Measurements from ENCODE around the gene LRP4.

The LRP4 gene

DNA sequence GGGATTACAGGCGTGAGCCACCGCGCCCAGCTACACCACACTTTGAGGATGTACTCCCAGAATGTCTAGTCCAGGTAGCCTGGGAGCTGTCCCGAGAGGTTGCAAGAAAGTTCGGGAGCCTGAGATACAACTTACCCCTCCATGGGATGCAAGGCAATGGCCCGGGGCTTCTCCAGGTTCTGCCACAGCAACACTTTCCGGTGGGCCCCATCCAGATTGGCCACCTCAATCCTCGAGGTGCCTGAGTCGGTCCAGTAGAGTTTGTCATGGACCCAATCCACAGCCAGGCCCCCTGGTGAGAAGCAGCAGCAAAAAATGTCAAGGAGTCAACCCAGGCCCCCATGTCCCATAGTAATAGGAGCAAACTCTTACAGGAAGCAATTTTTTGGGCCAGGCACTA lies 25.5 kb downstream of the LRP4 start:
- no peak for DNase-seq

DNA sequence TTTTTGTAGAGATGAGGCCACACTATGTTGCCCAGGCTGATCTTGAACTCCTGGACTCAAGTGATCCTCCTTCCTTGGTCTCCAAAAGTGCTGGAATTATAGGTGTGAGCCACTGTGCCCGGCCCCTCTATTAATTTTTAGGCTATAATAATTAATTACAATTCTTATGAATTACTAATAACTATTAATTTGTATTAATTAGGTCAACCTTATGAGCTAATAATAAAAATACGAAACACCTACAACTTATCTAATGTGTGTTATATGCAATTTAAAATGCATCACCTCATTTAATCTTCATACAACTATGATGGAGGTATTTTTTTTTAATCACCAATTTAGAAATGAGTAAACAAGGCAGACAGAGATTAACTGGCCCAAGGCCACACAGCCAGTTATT lies 26.2 kb downstream of the LRP4 start:
- no peak for DNase-seq

- no peak for DNase-seq
Measured at GRCh38 chr11:46890665-46891064, 27.7 kb downstream of the LRP4 start.

DNA sequence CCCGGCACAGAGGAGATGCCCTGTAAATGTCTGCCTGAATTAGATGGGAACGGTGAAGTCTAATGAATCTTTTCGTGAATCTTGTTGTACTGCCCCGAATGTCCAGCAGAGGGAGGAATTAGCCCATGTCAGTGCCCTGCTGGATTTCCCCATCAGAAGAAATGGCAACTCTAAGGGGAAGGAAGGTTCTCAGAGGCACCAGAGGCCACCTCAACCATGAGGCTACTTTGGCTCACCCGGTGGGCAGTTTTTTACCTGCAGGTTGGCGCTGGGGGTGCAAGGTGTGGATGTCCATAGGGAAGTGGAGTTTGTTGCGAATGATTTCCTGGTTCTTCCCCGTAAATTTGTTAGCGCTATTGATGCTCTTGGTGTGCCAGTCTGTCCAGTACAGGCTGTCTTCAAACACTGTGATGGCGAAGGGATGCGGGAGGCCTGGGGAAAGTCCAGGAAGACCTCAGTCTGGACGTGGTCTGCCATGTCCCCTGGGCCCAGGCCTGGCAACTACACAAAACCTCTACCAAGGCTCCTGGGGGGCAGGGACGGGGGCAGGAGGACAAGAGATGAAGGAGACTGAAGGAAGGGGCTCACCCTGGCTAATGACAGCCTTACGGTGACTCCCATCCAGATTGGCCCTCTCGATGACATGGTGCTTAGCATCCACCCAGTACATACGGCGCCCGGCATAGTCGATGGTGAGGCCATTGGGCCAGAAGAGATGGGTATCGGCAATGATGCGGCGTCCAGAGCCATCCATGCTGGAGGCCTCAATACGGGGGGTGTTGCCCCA lies 28.5 kb downstream of the LRP4 start:
- DNase-seq, result peak; percentile 69

- DNase-seq, result no peak
Measured at GRCh38 chr11:46889251-46889650, 29.1 kb downstream of the LRP4 start.

GRCh38 chr11:46888636-46889035 lies 29.7 kb downstream of the LRP4 start:
- no peak for DNase-seq

DNA sequence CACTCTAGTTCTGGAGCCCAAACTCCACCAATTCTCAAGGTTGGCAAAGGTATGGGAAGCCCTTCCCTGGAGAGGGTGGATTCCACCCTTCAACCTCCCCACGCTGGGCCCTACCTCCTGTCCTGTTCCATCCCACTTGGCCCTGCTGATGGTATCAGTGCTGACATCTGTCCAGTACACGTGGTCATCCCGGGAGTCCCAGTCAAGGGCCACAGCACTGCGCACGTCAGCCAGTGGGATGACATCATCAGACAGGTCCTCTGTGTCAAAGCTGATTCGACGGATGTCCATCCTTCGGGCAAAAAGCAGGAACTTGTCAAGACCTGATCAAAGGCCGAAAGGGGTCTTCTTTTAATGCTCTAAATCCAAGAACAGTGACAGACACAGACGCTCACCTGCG lies 32.1 kb downstream of the LRP4 start:
- DNase-seq, result no peak

DNA sequence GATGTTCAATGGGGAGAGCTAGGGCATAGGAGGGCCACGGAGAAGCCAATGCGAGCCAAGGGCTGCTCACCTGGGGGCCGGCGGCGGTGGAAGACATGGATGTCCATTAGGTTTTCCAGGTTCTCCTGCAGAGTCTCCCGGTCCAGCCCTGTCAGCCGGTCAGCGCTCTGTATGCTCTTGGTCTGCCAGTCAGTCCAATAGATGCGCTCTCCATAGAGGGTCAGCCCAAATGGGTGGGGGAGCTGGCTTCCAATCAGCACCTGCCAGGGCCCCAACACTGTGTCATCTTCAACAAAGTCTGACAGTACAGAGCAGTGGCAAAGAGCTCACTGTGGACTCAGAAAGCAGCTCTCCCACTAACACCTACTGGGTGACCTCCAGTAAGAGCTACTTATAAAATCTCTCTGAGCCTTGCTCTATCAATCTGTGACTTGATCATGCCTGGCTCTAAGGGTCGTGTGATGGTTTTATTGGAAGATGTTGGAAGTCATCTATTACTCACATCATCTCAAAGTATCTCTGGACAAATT lies 39.2 kb downstream of the LRP4 start:
- no peak for DNase-seq

GRCh38 chr11:46877580-46877979 lies 40.8 kb downstream of the LRP4 start:
- DNase-seq, result no peak

- DNase-seq, result no peak
Measured at GRCh38 chr11:46876471-46876870, 41.9 kb downstream of the LRP4 start.

- DNase-seq, result no peak
Measured at GRCh38 chr11:46874586-46874985, 43.8 kb downstream of the LRP4 start.

DNA sequence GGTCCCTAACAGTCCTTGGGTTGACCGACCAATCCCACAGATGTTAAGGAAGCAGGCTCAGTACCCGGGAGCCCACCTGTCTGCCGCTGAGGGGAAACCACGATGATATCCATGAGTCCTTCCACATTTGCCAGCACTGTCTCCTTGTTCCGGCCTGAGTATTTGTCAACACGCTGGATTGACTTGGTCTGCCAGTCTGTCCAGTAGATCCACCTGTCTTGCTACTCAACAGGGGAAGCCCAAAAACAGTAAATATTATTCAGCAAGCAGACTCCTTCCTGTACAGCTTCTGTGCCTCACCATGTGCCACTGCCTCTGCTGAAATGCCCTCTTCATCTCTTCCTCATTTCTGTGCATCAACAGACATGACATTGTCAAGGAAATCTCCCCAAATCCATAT lies 49.4 kb downstream of the LRP4 start:
- DNase-seq, result no peak

GRCh38 chr11:46865340-46865739 lies 53.0 kb downstream of the LRP4 start:
- DNase-seq, result peak; percentile 45

DNA sequence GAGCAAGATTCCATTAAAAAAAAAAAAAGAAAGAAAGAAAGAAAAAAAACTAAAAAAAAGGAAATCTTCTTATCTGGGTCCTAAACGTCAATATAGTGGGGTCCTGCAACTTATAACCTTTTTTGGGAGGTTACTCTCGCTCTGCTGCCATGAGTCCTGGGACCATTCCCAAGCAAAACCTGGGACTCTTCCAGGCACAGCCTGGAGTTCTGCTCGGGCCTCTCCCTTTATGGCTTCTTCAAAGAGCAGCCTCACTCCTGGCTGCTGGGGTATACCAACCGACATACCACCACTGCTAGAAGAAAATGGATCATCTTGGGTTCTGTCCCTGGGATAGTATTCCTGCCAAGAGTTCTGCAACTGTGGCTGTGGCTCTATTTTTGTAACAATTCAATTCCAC lies 58.1 kb downstream of the LRP4 start:
- no peak for DNase-seq

DNA sequence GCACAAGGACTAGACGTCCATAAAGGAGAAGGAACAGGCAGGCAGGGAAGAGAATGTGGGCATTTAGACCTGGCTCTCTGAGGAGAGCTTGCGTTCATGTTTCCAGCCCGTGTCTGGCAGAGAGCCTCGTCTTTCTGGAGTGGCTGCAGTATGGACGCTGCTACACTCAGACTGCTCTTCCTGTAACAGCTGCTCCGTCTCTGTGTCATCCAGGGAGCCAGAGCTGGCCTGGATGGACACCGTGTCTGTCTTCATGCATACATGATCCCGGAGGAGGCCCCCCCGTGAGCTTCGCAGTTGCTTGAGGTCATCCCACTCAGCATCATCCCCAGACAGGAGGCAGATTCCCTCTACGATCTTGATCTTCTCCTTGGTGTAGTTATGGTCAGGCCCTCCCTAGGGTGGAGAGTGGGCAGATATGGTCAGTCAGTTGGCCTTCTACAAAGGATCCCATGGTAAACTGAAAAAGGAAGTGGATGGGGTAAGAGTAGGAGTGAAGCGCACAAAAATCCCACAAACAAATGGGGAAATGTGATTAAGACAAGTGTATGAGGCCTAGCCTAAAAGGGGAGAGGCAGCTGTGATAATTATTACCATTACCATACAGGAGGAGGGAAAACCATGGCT lies 59.3 kb downstream of the LRP4 start:
- DNase-seq, result no peak

GRCh38 chr11:46857666-46858065 lies 60.7 kb downstream of the LRP4 start:
- no peak for DNase-seq

DNA sequence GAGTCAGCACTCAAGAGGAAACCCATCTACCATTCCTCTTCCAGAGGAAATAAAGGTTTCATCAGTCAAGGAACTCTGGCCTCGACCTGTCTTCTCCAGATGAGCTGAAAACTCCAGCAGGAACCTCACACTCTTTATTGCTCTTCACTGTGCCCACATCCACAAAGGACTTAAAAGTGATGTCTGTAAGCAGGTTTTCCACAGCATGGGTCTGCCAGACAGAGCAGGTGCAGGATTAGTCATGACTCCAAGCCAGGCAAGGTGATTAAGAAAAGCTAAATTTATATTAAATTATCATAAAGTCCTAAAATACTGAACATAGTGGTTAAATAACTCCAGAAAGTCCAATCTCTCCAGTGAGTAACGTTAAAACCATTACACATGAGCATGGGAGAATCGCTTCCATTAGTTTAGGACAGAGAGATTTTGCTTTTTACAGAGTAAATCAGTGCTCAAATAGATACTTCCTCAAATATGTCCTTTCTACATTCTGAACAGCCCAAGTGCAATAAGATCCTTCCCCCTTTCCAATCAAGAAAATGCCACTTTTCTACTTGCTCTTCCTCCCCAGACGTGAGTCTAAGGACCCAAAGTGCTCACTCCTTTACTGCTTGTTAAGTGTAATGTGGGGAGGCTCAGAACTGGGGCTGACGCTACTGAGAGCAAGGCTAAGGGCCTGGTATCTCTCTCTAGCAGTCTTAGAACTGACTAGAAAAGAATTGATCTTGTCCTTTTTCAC lies 61.6 kb downstream of the LRP4 start:
- DNase-seq, result no peak

DNA sequence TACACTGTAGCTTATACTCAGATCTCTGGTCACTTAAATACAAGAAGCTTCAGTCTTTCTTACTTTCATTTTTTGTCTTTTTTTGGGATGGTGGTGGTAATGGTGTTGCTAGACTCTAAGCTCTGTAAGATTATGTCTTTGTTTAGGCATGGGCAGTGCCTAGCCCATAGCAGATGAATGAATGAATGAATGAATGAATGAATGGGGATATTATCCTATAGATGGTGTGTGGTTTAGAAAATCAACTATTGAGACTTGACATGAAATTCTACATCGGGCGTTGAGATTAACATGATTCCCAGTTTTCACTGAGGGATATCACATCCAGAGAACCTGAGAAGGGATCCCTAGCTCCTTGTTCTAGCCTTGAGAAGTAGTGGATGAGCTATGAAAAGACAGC lies 62.5 kb downstream of the LRP4 start:
- DNase-seq, result no peak

DNA sequence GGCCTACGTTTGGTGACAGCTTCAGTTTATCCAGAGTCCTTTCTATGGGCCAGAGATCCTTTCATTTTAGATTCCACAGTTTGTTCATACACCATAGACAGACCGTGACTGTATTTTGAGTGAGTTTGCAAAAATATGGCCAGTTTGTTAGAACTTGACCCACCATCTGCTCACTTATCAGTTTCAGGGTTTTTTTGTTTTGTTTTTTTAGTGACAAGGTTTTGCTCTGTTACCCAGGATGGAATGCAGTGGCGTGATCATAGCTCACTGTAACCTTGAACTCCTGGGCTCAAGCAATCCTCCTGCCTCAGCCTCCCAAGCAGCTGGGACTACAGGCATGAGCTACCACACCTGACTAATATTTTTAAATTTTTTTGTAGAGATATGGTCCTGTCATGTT lies 63.2 kb downstream of the LRP4 start:
- DNase-seq, result no peak

GRCh38 chr11:46850829-46851380 lies 67.4 kb downstream of the LRP4 start:
- no peak for DNase-seq

DNA sequence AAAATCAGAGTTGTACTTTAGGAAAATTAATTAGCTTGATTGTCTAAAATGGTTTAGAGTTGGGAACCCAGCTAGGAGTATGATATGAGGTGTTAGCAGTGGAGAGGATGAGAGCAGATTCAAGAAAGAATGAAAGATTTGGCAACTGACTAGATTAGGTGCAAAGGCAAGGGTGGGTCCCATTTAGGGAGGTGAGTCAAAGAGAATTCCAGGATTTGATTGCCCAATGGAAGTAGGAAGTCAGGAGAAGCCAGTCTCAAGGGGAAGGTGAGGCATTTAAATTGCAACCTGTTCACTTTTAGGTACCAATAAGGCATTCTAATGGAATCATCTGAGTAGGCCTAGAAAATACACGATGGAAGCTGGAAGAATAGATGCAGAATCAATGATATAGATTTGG lies 68.7 kb downstream of the LRP4 start:
- no peak for DNase-seq

GRCh38 chr11:46846510-46846830 lies 71.9 kb downstream of the LRP4 start:
- DNase-seq, result no peak

- DNase-seq, result peak; percentile 87
Measured at GRCh38 chr11:46845740-46846509, 72.4 kb downstream of the LRP4 start, which contains the start of gene CKAP5. Gene CKAP5, minus strand, starts transcription at chr11:46846280. Its CDS starts 25,049 bp downstream, at chr11:46821231.

Data from fibroblast of upper back skin (primary cell).